Ishikawa (cell line): ENCODE measurements around the gene NRCAM.

ENCODE experiments used
- CEBPB ChIP-seq: IDR thresholded peaks from 2 replicates; pipeline ENCODE4 v1.6.1; 2012
- CREB1 ChIP-seq: IDR thresholded peaks from 2 replicates; pipeline ENCODE4 v1.6.1; 2012; ENCODE audit warnings: low read depth
- EGR1 ChIP-seq: IDR thresholded peaks from 2 replicates; pipeline ENCODE4 v1.6.1; 2012
- EP300 ChIP-seq: IDR thresholded peaks from 2 replicates; pipeline ENCODE4 v1.6.1; 2012; ENCODE audit warnings: borderline replicate concordance
- FOXM1 ChIP-seq: IDR thresholded peaks from 2 replicates; pipeline ENCODE4 v1.6.1; 2012; ENCODE audit warnings: low read depth, borderline replicate concordance
- RAD21 ChIP-seq: IDR thresholded peaks from 2 replicates; pipeline ENCODE4 v1.6.1; 2012; ENCODE audit warnings: low read depth
- REST ChIP-seq: IDR thresholded peaks from 2 replicates; pipeline ENCODE4 v1.6.1; 2012; ENCODE audit warnings: low read depth, mild to moderate bottlenecking
- TAF1 ChIP-seq: IDR thresholded peaks from 2 replicates; pipeline ENCODE4 v1.6.1; 2012; ENCODE audit warnings: low read depth, mild to moderate bottlenecking
- TCF12 ChIP-seq: IDR thresholded peaks from 2 replicates; pipeline ENCODE4 v1.6.1; 2012; ENCODE audit warnings: low read depth
- TEAD4 ChIP-seq: IDR thresholded peaks from 2 replicates; pipeline ENCODE4 v1.6.1; 2012
- USF1 ChIP-seq: IDR thresholded peaks from 2 replicates; pipeline ENCODE4 v1.6.1; 2012
- YY1 ChIP-seq: IDR thresholded peaks from 2 replicates; pipeline ENCODE4 v1.6.1; 2012; ENCODE audit warnings: low read depth
- ZBTB7A ChIP-seq: IDR thresholded peaks from 2 replicates; pipeline ENCODE4 v1.6.1; 2012; ENCODE audit warnings: low read depth

GRCh38 chr7:108290459-108291151, 165.6 kb downstream of the NRCAM start:
- TF ChIP-seq REST = no peak
- no peak for TF ChIP-seq EP300
- no peak for TF ChIP-seq FOXM1
- TF ChIP-seq TAF1 = no peak
- no peak for TF ChIP-seq USF1
- no peak for TF ChIP-seq CREB1
- TF ChIP-seq RAD21 = no peak
- TF ChIP-seq TCF12 = no peak
- no peak for TF ChIP-seq EGR1
- no peak for TF ChIP-seq ZBTB7A
- TF ChIP-seq TEAD4 = no peak
- TF ChIP-seq YY1 = no peak
- TF ChIP-seq CEBPB = no peak
